Kidney (tissue), 14 donors: ENCODE data around the gene MS4A10. TPM values are rescaled to one million over a fixed set of nuclear protein-coding genes. Genes with fewer than 3 reads are reported as not detected.

ENCODE experiments used
- DNase-seq, 5 donors: peaks; one replicate each; pipeline ENCODE4 v3.0.0-alpha.2; 2013 to 2020
- FAIRE-seq: peaks from 2 replicates; lab custom pipeline; 2012; peaks lifted over from hg19 to GRCh38; lab: Jason Lieb, UNC
- H3K27ac ChIP-seq, 2 donors: one replicate each; pipeline ENCODE4 v1.7.0; 2013; ENCODE audit warnings: low read depth in 2 of 2, low read length in 2 of 2, inconsistent platforms in 1 of 2
- H3K27me3 ChIP-seq: one replicate; pipeline ENCODE4 v1.7.1; 2013; ENCODE audit warnings: low read length, inconsistent platforms; ENCODE audit not compliant: control insufficient read depth, insufficient read depth
- H3K36me3 ChIP-seq, 3 donors: one replicate each; pipeline versions ENCODE4 v1.7.0 to v1.7.1; 2013; ENCODE audit warnings: low read length in 3 of 3, control low read depth in 1 of 3, inconsistent platforms in 1 of 3; ENCODE audit not compliant: insufficient read depth in 3 of 3, control insufficient read depth in 2 of 3
- H3K4me1 ChIP-seq, 3 donors: one replicate each; pipeline versions ENCODE4 v1.7.0 to v1.7.1; 2013; ENCODE audit warnings: low read length in 3 of 3, inconsistent platforms in 1 of 3, low read depth in 1 of 3; ENCODE audit not compliant: control insufficient read depth in 2 of 3, insufficient read depth in 2 of 3
- H3K4me3 ChIP-seq, 3 donors: one replicate each; pipeline versions ENCODE4 v1.7.0 to v1.8.1; 2013; ENCODE audit warnings: low read length in 3 of 3, control low read depth in 1 of 3, inconsistent platforms in 1 of 3
- H3K9ac ChIP-seq, 3 donors: one replicate each; pipeline versions ENCODE4 v1.7.0 to v1.7.1; 2013; ENCODE audit warnings: low read length in 3 of 3, control low read depth in 1 of 3, inconsistent platforms in 1 of 3
- H3K9me3 ChIP-seq, 3 donors: one replicate each; pipeline versions ENCODE4 v1.7.0 to v1.7.1; 2013; ENCODE audit warnings: low read length in 3 of 3, control low read depth in 1 of 3, inconsistent platforms in 1 of 3; ENCODE audit not compliant: control insufficient read depth in 2 of 3, insufficient read depth in 1 of 3
- CTCF ChIP-seq: IDR thresholded peaks from 3 replicates; pipeline ENCODE4 v1.5.1; 2012; ENCODE audit warnings: mild to moderate bottlenecking, moderate library complexity, borderline replicate concordance; ENCODE audit not compliant: insufficient read depth; ENCODE audit errors: extremely low read depth
- intact Hi-C: fragments of 100-400 bp; cut with DNase I; formaldehyde crosslinking; loops from one replicate; pipeline ENCODE4 v1.11.1; 2022
- polyA plus RNA-seq: library from polyadenylated mRNA; stranded (reverse); fragments of 350-450 nt; fragmentation: Illumina TruSeq; extraction: RNeasy Lipid Tissue Mini Kit (QIAGEN cat#74804); gene quantifications from one replicate; pipeline ENCODE4 v1.2.3, GENCODE V29; 2014; ENCODE audit warnings: low read depth, low replicate concordance; ENCODE audit not compliant: insufficient read depth
- total RNA-seq: library from RNA; stranded (reverse); fragmentation: NEBNext Ultra II Directional; extraction: Animal tissue kit (Norgen Biotek cat#: 25700); gene quantifications from one replicate; pipeline ENCODE4 v1.2.1, GENCODE V29; 2021
- donor health status: control.
- donor health status: control.
- donor health status: control.
- donor health status: control.
- donor health status: control.
- donor health status: DM: yes; HTN: yes; CAD: no.
- donor health status: Normal renal cell carcinoma (clear cell type).

Gene MS4A10
- total and polyA plus RNA-seq, 2 donors from 2014 or later: 1.1 TPM; not detected in 1

GRCh38 chr11:60831501-60832079 lies 46.5 kb downstream of the MS4A10 start:
- no peak for DNase-seq
- TF ChIP-seq CTCF: no peak
- Histone ChIP-seq H3K27ac (no peak overlapping the region), H3K4me1 (no peaks in the 10 kb centered on the region), H3K4me3 (no peak overlapping the region), H3K9ac (no peak overlapping the region), H3K27me3 (no peaks in the 10 kb centered on the region), H3K36me3 (no peaks in the 10 kb centered on the region), H3K9me3 (no peaks in the 10 kb centered on the region)
- intact Hi-C loops: loop anchor here (5.0 to 10.0 kb wide), 2 partner anchors 66 to 343 kb away; no protein-coding TSS in a partner anchor
- FAIRE-seq: no peak

- Histone ChIP-seq H3K27ac (no peak overlapping the region), H3K27me3 (no peaks in the 10 kb centered on the region), H3K9me3 (no peaks in the 10 kb centered on the region), H3K4me3 (no peak overlapping the region), H3K4me1 (no peaks in the 10 kb centered on the region), H3K36me3 (no peaks in the 10 kb centered on the region), H3K9ac (no peak overlapping the region)
- TF ChIP-seq CTCF: no peak
- intact Hi-C loops: loop anchor here (5.0 to 10.0 kb wide), 2 partner anchors 62 to 340 kb away; no protein-coding TSS in a partner anchor
- no peak for FAIRE-seq
- DNase-seq: no peak
Measured at GRCh38 chr11:60834742-60835533, 49.8 kb downstream of the MS4A10 start.

- H3K4me3 ChIP-seq: no peak overlapping the region
- no peaks in the 10 kb centered on the region for H3K9me3 ChIP-seq
- no peaks in the 10 kb centered on the region for H3K4me1 ChIP-seq
- no peak overlapping the region for H3K9ac ChIP-seq
- no peak for FAIRE-seq
- H3K27me3 ChIP-seq: no peaks in the 10 kb centered on the region
- no peak for DNase-seq
- TF ChIP-seq CTCF: no peak
- intact Hi-C loops: loop anchor here (10.0 kb wide), 1 partner anchor 339 kb away; no protein-coding TSS in a partner anchor
- no peaks in the 10 kb centered on the region for H3K36me3 ChIP-seq
- no peak overlapping the region for H3K27ac ChIP-seq
Measured at GRCh38 chr11:60835534-60835846, 50.4 kb downstream of the MS4A10 start.
